Measurements from ENCODE around the gene SARS2. TPM values are rescaled to one million over a fixed set of nuclear protein-coding genes. Genes with fewer than 3 reads are reported as not detected.
"Not testable (repeated sequence)": the region's sequence is repeated elsewhere in the genome, so short reads cannot be mapped to it uniquely, and the experiment has no call there.

The SARS2 gene
- total RNA-seq, 1 experiment from 2014 or later = 77.4 TPM

DNA sequence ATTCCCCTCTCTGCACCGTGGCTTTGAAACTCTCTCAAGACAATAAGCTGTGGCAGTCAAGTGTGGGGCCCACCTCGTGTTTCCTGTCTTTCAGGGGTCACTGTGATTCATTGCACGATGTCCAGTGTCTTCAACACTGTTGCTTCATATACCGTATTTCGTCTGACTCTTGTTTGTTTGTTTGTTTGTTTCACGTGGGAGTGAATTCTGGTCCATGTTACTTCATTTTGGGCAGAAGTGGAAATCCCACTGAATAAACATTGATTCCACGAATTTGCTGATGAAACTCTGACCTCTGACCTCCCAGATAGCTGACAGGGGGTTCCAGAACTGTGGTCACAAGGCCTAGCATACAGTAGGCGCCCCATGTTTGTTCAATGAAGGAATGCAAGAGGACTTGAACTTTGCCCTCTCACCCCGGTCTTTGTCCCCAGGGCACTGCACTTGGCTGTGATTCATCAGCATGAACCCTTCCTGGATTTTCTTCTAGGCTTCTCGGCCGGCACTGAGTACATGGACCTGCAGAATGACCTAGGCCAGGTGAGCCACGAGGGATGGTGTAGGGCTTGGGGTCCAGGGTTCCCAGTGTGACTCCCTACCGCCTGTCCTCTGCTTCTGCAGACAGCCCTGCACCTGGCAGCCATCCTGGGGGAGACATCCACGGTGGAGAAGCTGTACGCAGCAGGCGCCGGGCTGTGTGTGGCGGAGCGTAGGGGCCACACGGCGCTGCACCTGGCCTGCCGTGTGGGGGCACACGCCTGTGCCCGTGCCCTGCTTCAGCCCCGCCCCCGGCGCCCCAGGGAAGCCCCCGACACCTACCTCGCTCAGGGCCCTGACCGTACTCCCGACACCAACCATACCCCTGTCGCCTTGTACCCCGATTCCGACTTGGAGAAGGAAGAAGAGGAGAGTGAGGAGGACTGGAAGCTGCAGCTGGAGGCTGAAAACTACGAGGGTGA lies 25.7 kb downstream of the SARS2 start:
- DNase-seq (ENCODE audit: low read depth) = no peak
- in situ Hi-C loops (cut with HindIII; ENCODE audit: low pct_unique_long_range_greater_than_20kb, low sequenced_read_pairs) = no loop called here

DNA sequence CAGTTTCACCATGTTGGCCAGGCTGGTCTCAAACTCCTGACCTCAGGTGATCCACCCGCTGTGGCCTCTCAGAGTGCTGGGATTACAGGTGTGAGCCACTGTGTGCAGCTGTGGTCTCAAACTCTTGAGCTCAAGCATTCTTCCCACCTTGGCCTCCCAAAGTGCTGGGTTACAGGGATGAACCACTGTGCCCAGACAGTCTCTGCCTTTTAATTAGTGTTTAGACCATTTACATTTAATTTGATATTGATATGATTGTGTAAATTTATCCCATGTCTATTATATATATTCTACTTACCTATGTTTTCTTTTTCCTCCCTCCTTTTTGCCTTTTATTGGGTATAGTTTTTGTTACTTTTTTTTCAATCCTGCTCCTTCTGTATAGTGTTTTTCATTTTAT lies 28.9 kb downstream of the SARS2 start:
- DNase-seq (ENCODE audit: low read depth) = no peak
- in situ Hi-C loops (cut with HindIII; ENCODE audit: low pct_unique_long_range_greater_than_20kb, low sequenced_read_pairs) = no loop called here

DNA sequence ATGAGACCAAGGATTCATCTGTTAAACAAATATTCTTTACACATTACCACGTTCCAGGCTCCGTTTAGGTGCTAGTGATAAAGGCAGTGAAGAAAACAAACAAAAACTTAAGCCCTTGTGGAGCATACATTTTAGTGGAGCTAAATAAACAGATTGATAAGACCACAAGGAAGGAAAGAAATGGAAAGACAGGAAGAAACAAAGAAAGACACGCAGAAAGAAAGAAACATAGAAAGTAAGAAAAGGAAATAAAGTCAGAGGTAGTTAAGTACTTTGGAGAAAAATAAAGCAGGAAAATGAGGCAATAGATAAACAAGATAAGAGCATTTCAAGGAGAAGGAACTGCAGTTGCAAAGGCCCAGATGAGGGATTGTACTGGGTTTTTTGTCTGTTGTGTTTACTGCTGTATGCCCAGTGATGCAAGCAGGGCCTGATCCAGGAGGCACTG lies 29.8 kb downstream of the SARS2 start:
- in situ Hi-C loops (cut with HindIII; ENCODE audit: low pct_unique_long_range_greater_than_20kb, low sequenced_read_pairs) = no loop called here
- DNase-seq (ENCODE audit: low read depth) = no peak

DNA sequence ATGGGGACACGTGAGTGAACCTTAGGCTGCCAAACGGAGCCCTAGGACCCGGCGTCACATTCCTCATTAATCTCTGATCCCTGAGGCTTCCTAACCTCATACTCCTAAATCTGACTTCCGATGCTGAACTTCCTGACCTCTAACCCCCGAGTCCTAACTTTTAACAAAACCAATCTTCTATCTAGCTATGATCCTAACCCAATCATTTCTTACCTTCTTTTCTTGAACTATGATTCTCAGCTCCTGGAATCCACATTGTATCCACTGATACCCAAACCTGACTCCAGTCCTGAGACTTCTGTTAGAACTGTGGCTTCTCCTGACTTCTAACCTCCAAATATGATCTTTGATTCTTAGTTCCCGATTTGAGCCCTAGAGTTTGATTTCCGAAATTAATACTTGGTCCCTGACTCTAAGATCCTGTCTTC lies 30.3 kb downstream of the SARS2 start:
- DNase-seq (ENCODE audit: low read depth) = no peak
- in situ Hi-C loops (cut with HindIII; ENCODE audit: low pct_unique_long_range_greater_than_20kb, low sequenced_read_pairs) = no loop called here

DNA sequence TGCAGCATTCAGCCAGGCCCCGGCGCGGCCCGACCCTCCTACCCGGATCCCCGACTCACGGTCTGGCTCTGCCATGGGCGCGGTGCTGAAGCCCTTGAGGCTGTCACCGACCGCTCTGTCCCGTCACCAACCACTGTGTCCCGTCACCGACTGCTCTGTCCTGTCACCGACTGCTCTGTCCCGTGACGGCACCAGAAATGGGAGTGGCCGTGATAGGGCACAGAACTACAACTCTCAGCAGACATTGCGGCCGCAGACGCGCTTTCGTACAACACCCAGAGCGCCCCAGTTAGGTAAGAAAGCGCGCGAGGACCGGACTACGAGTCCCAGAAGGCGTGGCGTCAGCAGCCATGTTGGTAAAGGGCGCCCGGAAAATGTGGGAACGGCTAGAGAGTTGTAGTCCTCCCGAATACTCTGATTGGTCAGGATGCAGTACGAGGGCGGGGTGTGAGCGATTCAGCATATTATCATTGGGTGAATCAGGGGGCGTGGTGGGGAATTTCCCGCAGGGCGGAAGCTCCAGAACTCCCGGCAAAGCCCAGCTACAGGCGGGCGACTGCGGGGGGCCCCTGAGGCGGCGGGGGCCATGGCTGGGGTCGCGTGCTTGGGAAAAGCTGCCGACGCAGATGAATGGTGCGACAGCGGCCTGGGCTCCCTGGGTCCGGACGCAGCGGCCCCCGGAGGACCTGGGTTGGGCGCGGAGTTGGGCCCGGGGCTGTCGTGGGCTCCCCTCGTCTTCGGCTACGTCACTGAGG lies 30.9 kb downstream of the SARS2 start, which contains the start of the genes NFKBIB and SIRT2:
Gene NFKBIB (plus strand): TSS at position 523 of the 755 bp plus-strand sequence. CDS start 64 bp downstream, at position 587.
Gene SIRT2 (minus strand): TSS at position 172 of the 755 bp plus-strand sequence. CDS start 97 bp downstream, at position 75.
- peak; percentile 100 for DNase-seq (ENCODE audit: low read depth)
- in situ Hi-C loops (cut with HindIII; ENCODE audit: low pct_unique_long_range_greater_than_20kb, low sequenced_read_pairs) = no loop called here

DNA sequence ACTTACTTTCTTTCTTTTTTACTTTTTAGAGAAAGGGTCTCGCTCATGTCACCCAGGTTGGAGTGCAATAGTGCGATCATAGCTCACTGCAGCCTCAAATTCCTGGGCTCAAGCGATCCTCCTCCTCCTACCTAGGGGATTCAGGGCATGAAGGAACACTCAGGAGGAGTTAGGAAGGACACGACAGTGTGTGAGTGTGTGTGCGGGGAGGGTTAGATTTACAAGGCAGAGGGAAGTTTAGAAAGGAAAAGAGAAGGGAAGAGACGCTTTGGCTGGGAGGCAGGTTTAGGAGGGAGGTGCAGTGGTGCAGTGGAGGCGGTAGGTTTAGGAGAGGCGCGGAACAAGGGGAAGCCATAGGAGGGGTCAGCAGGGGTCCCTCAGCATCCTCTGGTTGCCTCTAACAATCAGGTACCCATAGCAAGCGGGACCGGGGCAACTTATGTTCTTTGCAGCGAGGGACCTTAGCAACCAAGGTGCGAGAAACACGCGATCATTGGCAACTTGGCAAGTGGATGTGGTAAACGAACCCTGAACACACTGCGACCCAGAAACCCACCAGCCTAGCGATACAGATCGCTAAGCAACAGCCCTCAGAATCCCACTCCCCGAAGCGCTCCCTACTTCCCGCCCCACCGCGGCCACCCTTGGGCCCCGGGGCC lies 31.6 kb downstream of the SARS2 start:
- in situ Hi-C loops (cut with HindIII; ENCODE audit: low pct_unique_long_range_greater_than_20kb, low sequenced_read_pairs) = no loop called here
- DNase-seq (ENCODE audit: low read depth) = no peak

DNA sequence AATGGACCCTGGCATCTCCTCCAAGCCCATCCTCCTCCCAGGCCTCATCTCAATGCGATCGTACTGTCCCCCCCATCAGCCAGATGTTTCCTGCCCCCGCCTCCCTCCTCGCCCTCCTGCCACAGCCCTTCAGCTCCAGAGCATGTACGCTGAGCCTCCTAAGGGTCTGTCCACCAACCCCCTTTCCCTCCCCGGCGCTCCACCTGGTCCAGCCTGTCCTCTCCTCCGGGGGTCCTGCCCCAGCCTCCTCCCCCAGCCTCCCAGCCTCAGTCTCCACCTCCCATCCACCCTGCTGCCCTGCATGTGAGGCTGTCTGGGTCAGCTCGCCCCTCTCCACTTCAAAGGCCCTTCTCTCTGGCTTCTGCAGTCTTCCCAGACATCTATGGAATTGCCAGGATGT lies 35.6 kb downstream of the SARS2 start:
- DNase-seq (ENCODE audit: low read depth) = no peak

DNA sequence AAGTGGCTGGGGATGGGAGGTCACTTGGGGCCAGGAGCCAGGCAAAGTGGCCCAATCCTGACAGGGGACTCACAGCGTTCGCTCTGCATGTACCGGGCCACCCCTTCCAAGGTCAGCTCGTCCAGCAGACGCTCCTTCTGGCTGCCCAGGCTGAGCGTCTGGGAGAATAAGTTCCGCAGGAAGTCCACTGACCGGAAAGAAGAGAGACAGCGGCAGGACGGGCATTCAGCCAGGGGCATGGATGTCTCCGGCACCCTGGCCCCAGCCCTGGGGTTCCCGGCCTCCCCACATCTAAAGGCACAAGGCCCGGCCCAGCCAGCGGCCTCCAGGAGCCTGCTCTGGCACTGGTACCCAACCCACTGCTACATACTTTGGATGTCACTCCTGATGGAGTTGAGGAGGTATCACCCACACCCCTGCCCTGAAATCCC lies 37.2 kb downstream of the SARS2 start:
- DNase-seq (ENCODE audit: low read depth) = no peak
- in situ Hi-C loops (cut with HindIII; ENCODE audit: low pct_unique_long_range_greater_than_20kb, low sequenced_read_pairs) = no loop called here

More for the DNA sequence above, 35.6 kb downstream of the SARS2 start:
- in situ Hi-C loops (cut with HindIII; ENCODE audit: low pct_unique_long_range_greater_than_20kb, low sequenced_read_pairs) = no loop called here

DNA sequence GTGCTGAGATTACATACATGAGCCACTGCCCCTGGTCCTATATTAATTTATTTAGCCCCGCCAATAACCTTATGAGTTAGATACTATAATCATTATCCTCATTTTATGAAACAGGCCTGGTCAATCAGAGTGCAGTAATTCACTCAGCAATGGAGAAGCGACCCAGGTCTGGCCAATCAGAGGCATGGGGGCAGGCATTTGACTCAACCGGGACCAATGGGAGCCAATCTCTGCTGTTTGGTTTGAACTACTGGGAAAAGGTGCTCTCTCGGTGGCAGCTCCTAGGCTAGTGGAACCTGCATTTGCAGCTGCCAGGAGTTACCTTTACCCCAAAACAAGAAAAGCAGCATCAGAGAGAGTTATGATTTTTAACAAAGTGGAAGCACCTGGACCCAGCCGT lies 37.7 kb downstream of the SARS2 start:
- no peak for DNase-seq (ENCODE audit: low read depth)
- in situ Hi-C loops (cut with HindIII; ENCODE audit: low pct_unique_long_range_greater_than_20kb, low sequenced_read_pairs) = no loop called here

DNA sequence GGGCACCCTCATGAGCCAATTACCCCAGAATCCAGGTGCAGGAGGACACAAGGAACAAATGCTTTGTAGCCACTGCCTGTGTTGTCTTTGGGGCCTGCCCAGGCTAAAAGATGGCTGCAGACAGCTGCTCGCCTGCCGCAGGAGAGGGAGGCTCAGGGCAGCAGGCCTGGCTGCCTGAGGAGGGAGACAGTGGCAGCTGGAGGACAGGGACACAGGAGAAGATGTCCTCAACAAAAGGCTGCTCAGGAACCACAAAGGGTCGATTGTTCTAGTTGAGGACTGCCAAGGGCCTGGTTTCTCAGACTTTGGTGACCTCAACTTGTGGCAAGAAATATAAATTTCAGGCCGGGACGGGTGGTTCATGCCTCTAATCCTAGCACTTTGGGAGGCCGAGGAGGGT lies 38.8 kb downstream of the SARS2 start:
- no peak for DNase-seq (ENCODE audit: low read depth)
- in situ Hi-C loops (cut with HindIII; ENCODE audit: low pct_unique_long_range_greater_than_20kb, low sequenced_read_pairs) = no loop called here

DNA sequence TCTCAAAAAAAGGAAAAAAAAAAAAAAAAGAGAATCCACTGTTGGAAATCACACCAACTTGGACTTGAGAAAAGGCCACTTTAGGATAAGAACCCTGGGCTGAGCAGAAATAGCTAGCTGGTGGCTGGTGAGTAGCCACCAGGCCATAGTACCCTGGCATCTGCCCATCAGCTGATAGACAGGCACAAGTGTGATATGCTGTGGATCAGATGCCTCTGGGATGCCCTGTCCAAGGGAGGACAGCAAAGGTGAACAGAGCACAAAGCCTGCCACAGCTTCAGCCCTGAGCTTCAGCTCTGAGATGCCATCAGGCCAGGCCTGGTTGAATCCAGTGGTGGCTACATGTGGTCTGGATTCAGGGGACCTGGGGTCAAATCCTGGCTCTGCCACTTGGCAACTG lies 39.9 kb downstream of the SARS2 start:
- in situ Hi-C loops (cut with HindIII; ENCODE audit: low pct_unique_long_range_greater_than_20kb, low sequenced_read_pairs) = no loop called here
- no peak for DNase-seq (ENCODE audit: low read depth)

DNA sequence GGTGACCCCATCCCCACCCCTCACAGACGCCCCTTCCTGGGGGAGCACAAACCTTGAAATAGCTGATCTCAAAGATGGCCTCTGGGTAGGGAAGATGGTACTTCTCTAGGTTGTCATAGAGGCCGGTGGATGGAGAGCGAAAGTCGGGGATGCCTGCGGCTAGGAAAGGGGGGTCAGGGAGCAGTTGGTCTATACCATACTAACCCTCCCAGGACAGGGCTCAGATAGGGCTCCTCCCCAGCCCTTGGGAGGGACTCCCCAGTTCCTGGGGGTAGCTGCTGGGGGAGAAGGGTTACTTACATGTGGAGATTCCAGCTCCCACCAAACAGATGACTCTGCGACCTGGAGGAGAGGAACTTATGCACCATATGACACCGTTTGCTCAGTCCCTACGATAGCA lies 40.8 kb downstream of the SARS2 start:
- DNase-seq (ENCODE audit: low read depth) = no peak
- in situ Hi-C loops (cut with HindIII; ENCODE audit: low pct_unique_long_range_greater_than_20kb, low sequenced_read_pairs) = no loop called here

DNA sequence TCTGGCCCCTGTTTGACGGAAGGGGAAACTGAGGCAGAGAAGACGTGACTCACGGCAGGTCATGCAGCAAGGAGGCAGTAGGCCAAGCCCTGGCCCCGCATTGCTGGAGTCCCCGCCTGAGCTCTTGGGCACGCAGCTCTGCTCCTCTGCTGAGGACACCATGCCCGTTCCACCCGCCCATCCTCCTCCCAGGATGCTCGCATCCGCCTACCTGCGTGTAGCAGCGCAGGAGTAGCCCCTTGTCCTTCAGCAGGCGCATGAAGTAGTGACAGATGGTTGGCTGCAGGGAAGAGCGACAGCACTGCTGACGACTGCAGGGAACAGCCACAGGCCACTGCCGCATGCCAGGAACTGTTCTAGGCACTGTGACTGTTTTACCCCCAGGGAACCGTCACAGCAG lies 41.7 kb downstream of the SARS2 start:
- in situ Hi-C loops (cut with HindIII; ENCODE audit: low pct_unique_long_range_greater_than_20kb, low sequenced_read_pairs) = no loop called here
- DNase-seq (ENCODE audit: low read depth) = no peak

DNA sequence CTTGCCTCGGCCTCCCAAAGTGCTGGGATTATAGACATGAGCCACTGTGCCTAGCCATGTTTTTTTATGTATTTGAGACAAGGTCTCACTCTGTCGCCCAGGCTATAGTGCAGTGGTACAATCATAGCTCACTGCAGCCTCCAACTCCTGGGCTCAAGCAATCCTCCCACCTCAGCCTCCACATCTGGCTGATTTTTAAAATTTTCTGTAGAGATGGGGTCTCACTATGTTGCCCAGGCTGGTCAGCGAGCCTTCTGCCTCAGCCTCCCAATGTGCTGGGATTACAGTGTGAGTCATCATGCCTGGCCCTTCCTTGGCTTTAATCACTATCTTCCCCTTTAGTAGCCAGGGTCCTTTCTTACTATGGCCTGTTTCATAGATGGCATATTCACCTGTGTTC lies 45.9 kb downstream of the SARS2 start:
- in situ Hi-C loops (cut with HindIII; ENCODE audit: low pct_unique_long_range_greater_than_20kb, low sequenced_read_pairs); DNase-seq (ENCODE audit: low read depth): not testable (repeated sequence)

DNA sequence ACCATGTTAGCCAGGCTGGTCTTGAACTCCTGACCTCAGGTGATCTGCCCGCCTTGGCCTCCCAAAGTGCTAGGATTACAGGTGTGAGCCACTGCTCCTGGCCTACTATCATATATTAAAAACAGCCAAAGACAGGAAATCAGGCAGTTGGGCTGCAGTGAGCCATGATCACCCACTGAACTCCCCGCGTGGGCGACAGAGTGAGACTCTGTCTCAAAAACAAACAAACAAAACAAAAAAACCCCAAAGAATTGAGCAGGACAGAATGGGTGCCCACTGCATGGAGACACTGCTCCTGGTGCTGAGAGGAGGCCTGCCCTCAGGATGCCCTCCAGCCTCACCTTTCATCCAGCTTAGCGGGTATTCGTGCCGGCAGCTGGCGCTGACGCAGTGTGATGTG lies 47.3 kb downstream of the SARS2 start:
- in situ Hi-C loops (cut with HindIII; ENCODE audit: low pct_unique_long_range_greater_than_20kb, low sequenced_read_pairs) = no loop called here
- no peak for DNase-seq (ENCODE audit: low read depth)

DNA sequence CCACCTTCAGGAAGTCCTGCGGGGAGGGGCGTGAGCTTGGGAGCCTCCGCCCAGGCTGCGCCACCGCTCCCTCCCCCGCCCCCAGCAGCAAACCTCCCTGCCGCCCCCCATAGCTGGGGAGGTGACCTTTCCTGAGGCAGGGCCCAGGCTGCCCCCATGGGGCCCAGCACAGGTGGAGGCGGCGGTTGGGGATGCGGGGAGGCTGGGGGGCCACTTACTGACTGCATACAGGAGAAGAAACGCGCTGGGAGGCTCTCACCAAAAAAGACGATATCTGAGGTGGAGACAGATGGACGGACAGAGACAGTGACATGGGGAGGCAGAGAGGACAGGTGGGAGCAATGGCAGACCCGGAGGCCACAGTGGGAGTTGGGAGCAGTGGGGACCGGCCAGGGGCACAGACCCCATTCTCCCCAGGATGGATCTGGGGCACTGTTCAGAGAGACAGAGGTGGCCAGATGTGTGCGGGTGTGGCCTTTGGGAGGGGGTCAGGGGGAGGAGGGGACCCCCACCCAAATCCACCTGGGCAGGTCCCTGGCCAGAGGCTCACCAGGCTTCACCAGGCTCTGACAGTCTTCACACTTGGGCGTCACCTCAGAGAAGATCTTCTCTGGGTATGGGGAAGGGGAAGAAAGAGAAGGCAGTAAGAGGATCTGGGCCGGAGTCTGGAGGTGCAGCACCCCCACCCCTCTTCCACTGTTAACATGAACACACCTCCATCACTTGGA lies 49.5 kb downstream of the SARS2 start:
- in situ Hi-C loops (cut with HindIII; ENCODE audit: low pct_unique_long_range_greater_than_20kb, low sequenced_read_pairs) = no loop called here
- DNase-seq (ENCODE audit: low read depth) = no peak

DNA sequence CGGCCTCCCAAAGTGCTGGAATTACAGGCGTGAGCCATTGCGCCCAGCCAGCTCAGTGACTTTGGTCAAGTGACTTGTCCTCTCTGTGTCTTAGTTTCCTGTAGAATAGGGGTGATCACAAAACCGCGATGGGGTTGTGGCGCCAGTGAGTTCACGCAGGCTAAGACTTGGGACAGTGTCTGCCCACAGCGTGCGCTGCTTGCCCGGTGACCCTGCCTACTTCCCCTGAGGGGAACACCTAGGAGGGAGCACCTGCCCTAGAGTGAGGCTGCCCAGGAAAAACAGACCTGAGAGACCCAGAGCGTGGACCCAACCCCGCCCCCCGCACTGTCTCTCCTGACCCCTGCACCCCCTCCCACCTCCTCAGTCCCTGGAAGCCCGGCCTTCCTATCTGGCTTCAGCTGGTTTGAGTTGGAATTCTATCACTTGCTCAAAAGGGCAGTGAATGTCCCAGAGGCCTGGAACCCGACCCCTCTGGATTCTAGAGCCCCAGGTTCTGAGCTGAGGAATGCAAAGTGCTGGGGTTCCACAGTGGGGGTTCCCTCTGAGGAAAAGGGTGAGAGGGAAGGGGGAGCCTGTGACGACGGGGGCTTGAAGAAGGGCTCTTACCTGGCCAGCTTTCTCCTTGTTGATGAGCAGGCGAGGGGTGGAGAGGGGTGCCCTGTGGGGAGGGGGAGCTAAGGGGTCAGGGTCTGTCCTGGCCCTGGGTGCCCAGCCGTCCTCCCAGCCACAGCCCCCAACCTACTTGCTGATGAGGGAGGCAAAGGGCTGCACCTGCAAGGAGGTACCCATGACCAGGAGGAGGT lies 50.3 kb downstream of the SARS2 start:
- in situ Hi-C loops (cut with HindIII; ENCODE audit: low pct_unique_long_range_greater_than_20kb, low sequenced_read_pairs) = no loop called here
- DNase-seq (ENCODE audit: low read depth) = no peak
